ENCODE measurements around the gene TMEM217.
"Not testable (repeated sequence)": the region's sequence is repeated elsewhere in the genome, so short reads cannot be mapped to it uniquely, and the experiment has no call there.

The TMEM217 gene

DNA sequence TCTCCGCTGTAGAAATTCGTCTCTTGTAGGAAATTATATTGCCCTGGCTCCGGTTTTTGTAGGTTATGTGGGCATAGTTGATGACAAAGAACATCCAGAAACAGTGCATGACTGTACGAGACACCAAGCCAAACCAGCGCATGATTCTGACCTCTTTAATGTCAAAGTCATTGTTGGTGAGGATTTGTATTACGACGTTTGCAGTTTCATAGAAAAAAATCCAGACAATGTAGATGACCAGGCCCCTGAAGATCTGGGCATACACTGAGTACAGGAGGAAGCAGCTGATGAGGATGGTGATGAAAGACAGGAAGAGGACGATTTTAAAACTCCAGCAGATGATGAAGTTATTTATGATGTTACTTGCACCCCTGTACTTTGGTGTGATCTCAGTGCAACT is 39.4 kb downstream of the TMEM217 start:
- no peak for FAIRE-seq
- DNase-seq (ENCODE audit: low spot score), result no peak

DNA sequence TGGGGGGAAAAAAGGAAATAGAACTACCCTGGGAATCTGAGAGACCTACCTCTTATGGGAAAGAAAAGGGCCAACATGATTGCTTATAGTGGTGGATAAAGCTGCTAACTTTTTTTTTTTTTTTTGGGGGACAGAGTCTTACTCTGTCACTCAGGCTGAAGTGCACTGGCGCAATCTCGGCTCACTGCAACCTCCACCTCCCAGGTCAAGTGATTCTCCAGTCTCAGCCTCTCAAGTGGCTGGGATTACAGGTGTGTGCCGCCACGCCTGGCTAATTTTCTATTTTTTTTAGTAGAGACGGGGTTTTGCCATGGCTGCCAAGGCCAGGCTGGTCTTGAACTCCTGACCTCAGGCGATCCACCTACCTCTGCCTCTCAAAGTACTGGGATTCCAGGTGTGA is 39.9 kb downstream of the TMEM217 start:
- FAIRE-seq, result no peak
- DNase-seq (ENCODE audit: low spot score), result no peak

DNA sequence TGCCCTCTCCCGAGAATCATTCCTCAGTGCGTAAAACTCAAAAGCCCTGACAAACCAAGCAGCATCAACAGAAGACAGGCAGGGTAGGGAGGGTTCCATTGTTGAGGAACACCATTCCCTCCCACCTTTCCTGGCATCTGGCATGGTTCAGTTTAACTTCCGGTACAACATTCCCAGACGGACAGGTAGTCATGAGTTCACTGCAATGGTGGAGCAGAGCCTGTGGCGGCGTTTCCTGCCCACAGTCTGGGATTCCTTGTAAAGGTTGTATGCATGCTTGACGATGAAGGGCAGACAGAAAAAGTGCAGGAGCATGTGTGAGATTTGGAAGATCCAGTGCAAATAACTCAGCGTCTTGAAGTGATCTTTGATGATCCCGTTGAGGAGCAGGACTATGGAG is 45.7 kb downstream of the TMEM217 start:
- no peak for DNase-seq (ENCODE audit: low spot score)
- no peak for FAIRE-seq

DNA sequence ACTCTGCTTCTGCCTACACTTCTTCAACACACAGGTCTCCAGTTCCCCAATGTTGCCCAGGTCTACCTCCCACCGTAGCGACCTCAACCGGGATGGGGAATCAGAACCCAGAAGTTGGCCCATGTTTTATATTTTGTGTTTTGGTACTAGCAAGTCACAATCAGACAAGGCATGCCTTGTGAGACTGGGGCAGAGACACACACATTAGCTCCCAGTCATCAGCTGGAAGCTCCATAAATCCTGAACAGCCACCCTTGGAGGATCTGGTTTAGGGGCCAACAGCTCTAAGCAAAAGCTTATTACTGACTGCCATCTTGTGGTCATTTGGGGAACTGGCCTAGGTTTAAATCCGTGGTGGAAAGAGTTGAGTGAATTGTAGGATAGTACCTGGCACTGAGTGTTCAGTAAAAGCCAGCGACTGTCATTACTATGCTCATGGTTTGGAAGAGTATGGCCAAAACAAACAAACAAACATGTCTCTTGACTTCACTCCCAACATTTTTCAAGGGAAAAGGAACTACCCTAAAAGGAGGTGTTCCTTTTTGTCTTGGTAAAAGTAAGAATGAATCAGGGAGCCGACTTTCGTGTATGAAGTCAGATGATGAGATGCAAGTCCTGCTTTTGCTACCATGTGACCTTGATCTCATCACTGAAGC is 47.5 kb downstream of the TMEM217 start:
- DNase-seq (ENCODE audit: low spot score) (peak; percentile 80), FAIRE-seq (no peak)

DNA sequence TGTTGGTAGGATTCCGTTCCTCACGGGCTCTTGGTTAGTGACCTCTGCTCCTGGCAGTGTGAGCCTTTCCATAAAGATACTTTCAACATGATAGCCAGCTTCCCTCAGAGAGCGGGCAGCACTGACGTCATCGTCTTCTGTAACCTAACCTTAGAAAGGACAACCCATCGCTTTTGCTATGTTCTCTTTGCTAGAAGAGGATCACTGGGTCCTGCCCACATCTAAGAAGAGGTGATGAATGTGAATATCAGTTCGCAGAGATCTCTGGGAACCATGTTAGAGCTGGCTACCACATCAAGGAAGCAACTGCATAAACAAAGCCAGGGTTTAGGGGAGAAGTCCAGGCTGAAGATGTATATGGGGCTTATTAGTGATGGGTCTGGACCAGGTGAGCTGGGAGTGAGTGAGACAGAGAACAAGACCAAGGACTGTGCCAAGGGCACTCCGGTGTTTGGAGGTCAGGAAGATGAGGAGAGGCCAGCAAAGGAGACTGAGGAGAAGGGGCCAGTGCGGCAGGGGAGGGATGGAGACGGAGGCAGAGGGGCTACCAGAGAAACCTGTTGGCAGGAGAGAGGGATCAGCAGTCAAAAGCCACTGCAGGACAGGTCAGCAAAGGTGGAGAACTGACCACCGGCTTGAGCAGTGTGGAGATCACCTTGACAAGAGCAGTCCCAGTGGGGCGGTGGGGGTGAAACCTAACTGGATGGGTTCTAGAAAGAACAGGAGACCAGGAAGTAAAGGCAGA is 48.3 kb downstream of the TMEM217 start:
- no peak for FAIRE-seq

DNA sequence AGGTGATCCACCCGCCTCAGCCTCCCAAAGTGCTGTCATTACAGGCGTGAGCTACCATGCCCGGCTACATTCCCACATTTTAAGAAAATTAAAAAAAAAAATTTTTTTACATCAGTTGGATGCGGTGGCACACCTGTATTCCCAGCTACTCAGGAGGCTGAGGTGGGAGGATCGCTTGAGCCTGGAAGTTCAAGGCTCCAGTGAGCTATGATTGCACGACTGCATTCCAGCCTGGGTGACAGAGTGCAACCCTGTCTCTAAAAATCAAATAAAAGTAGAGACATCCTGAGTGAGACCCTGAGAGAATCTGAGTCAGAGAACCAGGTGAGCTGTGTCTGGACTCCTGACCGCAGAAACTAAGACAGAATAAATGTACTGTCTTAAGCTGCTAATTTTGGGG is 49.2 kb downstream of the TMEM217 start:
- DNase-seq (ENCODE audit: low spot score) (no peak), FAIRE-seq (no peak)

More for the DNA sequence above, 48.3 kb downstream of the TMEM217 start:
- no peak for DNase-seq (ENCODE audit: low spot score)

DNA sequence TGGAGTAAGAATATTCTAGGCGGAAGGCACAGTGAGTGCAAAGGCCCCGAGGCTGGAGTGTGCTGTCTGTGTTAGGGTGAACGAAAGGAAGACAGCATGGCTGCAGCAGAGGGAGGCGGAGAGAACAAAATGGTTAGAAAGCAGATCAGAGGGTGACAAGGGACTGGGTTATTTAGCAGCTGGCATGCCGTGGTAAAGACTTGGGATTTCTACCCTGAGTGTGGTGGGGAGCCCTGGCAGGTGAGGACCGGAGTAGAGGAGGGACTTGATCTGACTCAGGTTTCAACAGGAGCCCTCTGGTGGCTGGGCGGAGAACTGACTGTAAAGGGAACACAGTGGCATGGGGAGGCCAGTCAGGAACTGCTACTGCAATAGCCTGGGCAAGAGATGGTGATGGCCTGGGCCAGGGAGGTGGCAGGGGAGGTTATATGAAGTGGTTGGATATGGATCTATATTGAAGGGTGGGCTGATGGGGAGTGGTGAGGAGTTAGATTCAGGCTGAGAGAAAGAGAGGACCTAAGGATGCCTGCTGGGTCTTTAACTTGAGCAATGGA is 50.0 kb downstream of the TMEM217 start:
- DNase-seq (ENCODE audit: low spot score) (peak; percentile 83), FAIRE-seq (no peak)

DNA sequence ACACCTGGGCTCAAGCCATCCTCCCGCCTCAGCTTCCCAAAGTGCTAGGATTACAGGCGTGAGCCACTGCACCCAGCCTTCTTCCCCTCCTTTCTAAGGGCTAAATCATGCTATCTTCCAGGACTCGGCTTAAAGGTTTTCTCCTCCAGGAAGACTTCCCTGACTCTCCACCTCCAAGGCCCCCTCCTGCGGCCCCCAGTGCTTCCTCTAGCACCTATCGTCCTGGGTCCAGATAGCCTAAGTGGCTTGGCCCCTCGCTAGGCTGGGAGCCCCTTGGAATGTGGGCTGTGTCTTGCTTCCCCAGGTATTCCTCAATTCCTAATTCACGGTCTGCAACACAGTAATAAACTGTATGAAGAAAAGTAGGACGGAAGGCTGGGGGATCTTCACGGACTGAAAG is 51.3 kb downstream of the TMEM217 start:
- no peak for DNase-seq (ENCODE audit: low spot score)
- FAIRE-seq, result no peak

DNA sequence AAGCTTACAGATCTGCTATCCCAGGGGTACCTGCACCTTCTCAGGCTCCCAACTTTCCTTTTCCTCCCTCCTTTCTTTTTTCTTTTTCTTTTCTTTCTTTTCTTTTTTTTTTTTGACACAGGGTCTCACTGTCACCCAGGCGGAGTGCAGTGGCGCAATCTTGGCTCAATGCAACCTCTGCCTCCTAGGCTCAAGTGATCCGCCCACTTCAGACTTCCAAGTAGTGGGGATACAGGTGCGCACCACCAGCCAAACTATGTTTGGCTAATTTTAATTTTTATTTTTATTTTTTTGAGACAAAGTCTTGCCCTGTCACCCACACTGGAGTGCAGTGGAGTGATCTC is 52.0 kb downstream of the TMEM217 start:
- no peak for FAIRE-seq
- DNase-seq (ENCODE audit: low spot score), result no peak

DNA sequence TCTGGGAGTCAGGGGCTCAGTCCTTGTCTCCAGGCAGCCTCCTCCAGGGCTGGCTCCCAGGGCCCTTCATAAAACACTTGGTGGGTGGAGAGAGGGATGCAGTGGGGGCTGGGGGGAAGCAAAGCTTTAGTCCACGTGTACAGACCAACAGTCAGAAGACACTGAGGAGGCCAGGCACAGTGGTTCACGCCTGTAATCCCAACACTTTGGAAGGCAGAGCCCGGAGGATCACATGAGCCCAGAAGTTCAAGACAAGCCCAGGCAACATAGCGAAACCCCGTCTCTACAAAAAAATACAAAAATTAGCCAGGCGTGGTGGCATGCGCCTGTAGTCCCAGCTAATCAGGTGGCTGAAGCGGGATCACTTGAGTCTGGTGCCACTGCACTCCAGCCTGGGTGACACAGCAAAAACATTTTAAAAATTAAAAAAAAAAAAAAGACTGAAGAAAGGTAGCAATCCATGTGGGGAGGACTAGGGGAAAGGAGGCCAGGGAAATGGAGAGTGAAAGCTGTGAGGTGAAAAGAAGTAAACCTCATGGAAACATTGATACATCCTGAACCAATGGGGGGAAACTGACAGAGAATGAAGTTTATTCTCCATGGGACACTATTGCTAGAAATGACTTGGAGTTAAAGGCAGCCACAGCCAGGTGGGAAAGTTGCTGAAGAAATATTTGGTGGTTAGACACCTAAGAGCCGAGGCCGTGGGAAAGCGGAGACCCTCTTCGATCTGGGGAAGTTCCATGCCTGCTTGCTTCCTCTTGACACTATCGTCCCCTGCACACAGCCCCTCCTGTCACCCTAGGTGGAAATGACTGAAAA is 52.6 kb downstream of the TMEM217 start:
- DNase-seq (ENCODE audit: low spot score) (no peak), FAIRE-seq (no peak)

DNA sequence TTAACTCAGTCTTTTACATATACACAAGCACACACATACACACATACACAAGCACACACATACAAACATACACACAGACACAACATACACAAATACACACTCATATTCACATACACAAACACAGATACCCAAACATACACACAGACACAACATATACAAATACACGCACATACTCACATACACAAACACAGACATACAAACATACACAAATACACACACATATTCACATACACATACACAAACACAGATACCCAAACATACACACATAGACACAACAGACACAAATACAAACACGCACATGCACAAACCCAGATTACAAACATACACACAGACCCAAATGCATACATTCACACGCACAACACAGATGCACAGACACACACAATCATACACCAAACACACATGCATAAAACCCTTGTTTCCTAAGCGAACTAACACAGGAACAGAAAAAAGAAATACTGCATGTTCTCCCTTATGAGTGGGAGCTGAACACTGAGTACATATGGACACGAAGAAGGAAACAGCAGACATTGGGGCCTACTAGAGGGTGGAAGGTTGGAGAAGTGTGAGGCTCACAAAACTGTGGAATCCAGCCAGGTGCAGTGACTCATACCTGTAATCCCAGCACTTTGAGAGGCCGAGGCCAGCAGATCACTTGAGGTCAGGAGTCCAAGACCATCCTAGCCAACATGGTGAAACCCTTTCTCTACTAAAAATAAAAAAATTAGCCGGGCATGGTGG is 53.8 kb downstream of the TMEM217 start:
- peak; percentile 79 for FAIRE-seq
- DNase-seq (ENCODE audit: low spot score), result no peak

DNA sequence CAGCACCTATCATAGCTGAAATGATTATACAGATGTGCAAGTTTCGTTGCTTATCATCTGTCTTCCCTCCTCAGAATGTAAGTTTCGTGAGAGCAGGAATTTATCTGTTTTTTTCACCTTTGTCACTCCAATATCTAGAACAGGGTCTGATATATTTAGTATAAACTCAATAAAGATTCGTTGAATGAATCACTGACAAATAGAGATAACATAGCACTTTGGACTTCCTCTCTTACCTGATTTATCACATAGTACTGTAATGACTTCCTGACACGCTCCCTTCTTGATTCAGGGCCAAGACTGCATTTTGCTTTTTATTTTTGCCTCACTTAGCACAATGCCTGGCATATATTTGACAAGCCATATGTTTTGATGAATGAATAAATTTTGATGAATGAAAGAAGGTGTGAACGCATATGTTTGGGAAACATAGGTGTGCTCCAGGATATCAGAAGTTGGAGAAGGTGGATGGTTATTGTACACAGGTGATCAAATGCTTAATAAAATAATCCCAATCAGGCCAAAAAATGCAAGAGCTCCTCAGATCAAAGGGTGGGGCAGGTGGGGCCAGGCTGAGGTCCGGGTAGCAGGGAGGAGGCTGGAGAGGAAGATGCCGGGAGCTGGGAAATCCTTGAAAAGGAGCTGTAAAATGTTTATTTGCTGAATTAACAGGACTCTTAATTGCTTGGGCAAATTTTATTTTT is 55.0 kb downstream of the TMEM217 start:
- FAIRE-seq (no peak), DNase-seq (ENCODE audit: low spot score) (no peak)

DNA sequence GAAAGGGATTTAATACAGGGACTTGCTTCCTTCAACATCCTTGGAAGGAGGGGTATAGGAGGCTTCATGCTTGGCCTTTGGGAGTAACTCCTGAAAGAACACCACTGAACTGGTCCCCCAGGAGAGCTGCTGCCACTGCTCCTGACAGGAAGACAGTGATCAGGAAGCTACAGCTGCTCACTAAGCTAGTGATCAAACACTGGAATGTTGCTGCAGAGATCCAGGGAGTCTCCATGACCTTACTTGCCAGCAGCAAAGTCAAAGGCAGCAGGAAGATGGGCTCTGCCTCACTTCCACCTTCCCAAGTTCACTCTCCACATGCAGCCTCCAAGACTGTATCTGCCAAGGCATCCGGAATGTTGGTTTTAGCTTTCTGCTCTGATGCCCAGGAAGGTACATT is 56.2 kb downstream of the TMEM217 start:
- DNase-seq (ENCODE audit: low spot score), result no peak
- no peak for FAIRE-seq

DNA sequence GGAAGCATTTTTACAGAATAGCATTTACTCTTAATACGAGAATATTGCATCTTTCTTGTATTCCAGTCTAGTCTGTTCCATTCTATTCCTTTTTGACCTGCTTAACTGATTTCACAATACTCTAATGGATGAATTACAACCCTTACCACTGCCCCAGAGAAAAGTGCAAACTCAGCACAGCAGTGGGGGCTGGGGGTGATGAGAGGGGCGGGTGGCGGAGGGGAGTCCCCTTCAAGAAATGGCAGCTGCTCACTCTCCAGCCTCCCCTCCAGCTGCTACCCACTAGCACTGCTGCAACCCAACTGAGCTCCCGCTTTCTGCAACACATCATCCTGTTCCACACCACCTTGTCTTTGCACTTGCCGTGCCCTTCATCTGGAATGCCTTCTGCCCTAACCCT is 57.9 kb downstream of the TMEM217 start:
- no peak for FAIRE-seq
- DNase-seq (ENCODE audit: low spot score), result no peak

DNA sequence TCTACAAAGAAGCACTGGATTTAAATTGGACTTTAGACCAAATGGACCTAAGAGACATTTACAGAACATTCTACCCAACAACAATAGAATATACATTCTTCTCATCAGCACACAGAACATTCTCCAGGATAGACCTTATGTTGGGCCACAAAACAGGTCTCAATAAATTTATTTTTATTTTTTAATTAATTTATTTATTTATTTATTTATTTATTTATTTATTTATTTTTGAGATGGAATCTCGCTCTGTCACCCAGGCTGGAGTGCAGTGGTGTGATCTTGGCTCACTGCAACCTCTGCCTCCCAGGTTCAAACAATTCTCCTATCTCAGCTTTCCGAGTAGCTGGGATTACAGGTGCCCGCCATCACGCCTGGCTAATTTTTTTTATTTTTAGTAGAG is 61.5 kb downstream of the TMEM217 start:
- not testable (repeated sequence) for FAIRE-seq; DNase-seq (ENCODE audit: low spot score)

DNA sequence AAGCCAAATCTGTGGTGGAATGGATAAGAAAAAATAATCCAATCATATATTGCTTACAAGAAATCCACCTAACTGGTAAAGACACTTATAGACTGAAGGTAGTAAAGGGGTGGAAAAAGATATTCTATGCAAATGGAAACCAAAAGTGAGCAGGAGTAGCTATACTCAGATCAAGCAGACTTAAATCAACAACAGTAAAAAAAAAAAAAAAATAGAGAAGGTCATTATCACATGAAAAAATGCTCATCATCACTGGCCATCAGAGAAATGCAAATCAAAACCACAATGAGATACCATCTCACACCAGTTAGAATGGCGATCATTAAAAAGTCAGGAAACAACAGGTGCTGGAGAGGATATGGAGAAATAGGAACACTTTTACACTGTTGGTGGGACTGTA is 63.1 kb downstream of the TMEM217 start:
- DNase-seq (ENCODE audit: low spot score); FAIRE-seq: not testable (repeated sequence)

DNA sequence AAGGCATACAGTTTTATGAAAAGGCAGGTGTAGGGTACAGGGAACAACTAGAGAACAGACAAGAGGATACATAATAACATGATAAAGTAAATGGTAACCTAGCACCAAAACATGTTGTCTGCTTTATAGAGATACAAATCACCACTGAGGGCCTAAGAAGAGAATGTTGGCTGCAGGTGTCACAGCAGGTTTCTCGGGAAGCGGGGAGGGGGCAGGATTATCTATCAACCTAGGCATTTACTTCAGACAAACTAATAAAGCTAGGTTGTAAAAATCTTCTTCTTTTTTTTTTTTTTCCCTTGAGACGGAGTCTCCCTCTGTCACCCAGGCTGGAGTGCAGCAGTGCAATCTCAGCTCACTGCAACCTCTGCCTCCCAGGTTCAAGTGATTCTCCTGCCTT is 65.3 kb downstream of the TMEM217 start:
- no peak for FAIRE-seq
- no peak for DNase-seq (ENCODE audit: low spot score)

DNA sequence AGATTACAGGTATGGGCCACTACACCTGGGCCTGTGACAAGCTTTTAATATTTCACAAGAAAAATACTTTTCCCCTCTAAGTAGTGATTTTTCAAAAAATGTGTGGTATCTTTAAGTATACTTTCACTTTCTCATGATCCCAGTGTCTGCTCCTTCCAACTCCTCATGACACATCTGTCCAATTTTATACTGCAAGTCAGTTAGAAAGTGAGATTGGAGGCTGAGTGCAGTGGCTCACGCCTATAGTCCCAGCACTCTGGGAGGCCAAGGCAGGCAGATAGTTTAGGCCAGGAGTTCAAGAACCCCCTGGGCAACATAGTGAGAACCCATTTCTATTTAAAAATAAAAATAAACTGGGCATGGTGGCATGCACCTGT is 67.8 kb downstream of the TMEM217 start:
- FAIRE-seq (no peak), DNase-seq (ENCODE audit: low spot score) (no peak)

DNA sequence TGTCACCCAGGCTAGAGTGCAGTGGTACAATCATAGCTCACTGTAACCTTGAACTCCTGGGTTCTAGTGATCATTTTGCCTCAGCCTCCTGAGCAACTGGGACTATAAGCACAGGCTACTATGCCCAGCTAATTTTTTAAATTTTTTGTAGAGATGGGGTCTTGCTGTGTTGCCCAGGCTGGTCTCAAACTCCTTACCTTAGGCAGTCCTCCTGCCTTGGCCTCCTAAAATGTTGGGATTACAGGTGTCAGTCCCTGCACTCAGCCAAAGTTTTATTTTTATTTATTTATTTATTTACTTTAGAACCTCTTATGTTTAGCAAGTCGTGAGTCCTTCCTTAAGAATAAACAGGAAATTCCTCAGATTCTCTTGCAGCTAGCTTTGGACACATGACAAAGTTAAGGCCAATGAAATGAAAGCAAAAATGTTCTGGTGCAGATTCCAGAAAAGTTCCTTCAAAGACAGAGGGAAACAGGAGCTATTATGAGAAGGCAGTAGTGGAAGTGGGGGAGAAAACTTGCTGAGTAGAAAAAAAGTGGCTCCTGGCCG is 68.9 kb downstream of the TMEM217 start:
- FAIRE-seq (no peak), DNase-seq (ENCODE audit: low spot score) (no peak)

DNA sequence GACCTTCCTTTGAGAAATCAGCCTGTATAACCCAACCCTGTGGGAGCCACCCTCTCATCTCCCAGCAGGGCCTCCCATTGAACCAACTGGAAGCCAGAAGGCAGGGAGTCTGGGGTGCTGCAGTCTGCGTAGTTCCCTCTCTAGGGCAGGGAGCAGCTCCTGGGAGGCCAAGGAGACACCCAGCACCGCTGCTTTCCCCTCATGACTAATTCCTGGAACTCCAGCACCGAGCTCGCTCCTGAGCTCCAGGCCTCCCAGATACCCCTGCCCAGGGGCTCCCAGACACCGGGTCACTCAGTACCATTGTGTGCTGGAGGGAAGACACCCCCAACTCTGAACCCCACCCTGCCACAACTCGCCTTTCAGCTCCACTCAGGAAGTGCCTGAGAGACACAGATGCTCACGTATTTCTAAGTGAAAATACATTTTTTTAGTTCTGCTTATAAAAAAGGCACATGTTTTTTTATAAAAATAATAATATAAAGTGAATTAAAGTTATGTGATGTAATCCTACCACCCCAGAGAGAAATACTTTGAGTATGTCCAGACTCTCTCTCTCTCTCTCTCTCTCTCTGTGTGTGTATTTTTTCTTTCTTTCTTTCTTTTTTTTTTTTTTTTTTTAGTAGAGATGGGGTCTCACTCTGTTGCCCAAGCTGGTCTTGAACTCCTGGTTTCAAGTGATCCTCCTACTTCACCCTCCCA is 70.5 kb downstream of the TMEM217 start:
- FAIRE-seq, result no peak

More for the DNA sequence above, 70.5 kb downstream of the TMEM217 start:
- DNase-seq (ENCODE audit: low spot score), result no peak

All from urothelium cell line (cell line).